HepG2 (cell line): ENCODE data around the gene BICRAL. TPM values are rescaled to one million over a fixed set of nuclear protein-coding genes. Genes with fewer than 3 reads are reported as not detected.

Experiments used
- ATAC-seq: fragments of 200-7000 bp; cut with Tn5 transposase; 3 replicates; pipeline ENCODE4 v1.9.1; 2020; ENCODE audit warnings: mild to moderate bottlenecking, moderate library complexity
- BruUV-seq: library from RNA; stranded (reverse); fragments of 400-500 nt; replicated peaks from 2 replicates; lab custom pipeline; 2021; lab: Mats Ljungman, UMichigan
- CTCF ChIA-PET: fragments of 300-600 bp; formaldehyde crosslinking; extraction: SDS; loops from one replicate; lab custom pipeline; 2021; ENCODE audit warnings: low total read pairs, inconsistent platforms, low intra/inter-chr PET ratio; lab: Yijun Ruan, JAX
- POLR2A ChIA-PET: fragments of 350-600 bp; sonication (Branson Sonifier 250); formaldehyde crosslinking; loops from one replicate; lab custom pipeline; 2020; ENCODE audit warnings: antibody characterized with exemption, inconsistent platforms; lab: Yijun Ruan, JAX
- DNase-seq: peaks from one replicate; pipeline ENCODE4 v3.0.0-alpha.2; 2015; ENCODE audit warnings: low spot score
- FAIRE-seq: peaks from 3 replicates; lab custom pipeline; 2011; peaks lifted over from hg19 to GRCh38; lab: Jason Lieb, UNC
- H2AFZ ChIP-seq: one replicate; pipeline ENCODE4 v1.6.1; 2011; ENCODE audit warnings: low read length, inconsistent platforms
- H3K27ac ChIP-seq: fragments of 300-600 bp; 3 replicates; pipeline ENCODE4 v1.8.0; 2011; ENCODE audit warnings: mixed run types, mild to moderate bottlenecking, mixed read lengths, low read length, inconsistent platforms; ENCODE audit not compliant: insufficient read depth; ENCODE audit errors: extremely low read length
- H3K27me3 ChIP-seq, 2 experiments: fragments of 200-600 bp in 1 of 2; 2 replicates in 1 of 2; 3 replicates in 1 of 2; pipeline versions ENCODE4 v1.6.0 to v1.8.0; 2011; ENCODE audit warnings: low read length in 2 of 2, mild to moderate bottlenecking in 2 of 2, moderate library complexity in 2 of 2, inconsistent platforms in 1 of 2; ENCODE audit not compliant: insufficient read depth in 2 of 2, control insufficient read depth in 1 of 2
- H3K36me3 ChIP-seq, 2 experiments: fragments of 200-600 bp in 1 of 2; replicated peaks in 1 of 2; 2 replicates in 1 of 2; 3 replicates in 1 of 2; pipeline versions ENCODE4 v1.5.1 to v1.8.0; 2011; ENCODE audit warnings: low read length in 2 of 2, inconsistent platforms in 1 of 2; ENCODE audit not compliant: insufficient read depth in 2 of 2, control insufficient read depth in 1 of 2
- H3K4me1 ChIP-seq: 2 replicates; pipeline ENCODE4 v1.5.1; 2012; ENCODE audit warnings: low read length, inconsistent platforms; ENCODE audit not compliant: insufficient read depth
- H3K4me2 ChIP-seq: 2 replicates; pipeline ENCODE4 v1.6.0; 2011; ENCODE audit warnings: low read depth, low read length, inconsistent platforms
- H3K4me3 ChIP-seq, 3 experiments: fragments of 200-600 bp in 1 of 3; sonication (generic), shearing (Covaris generic) in 1 of 3; replicated peaks in 1 of 3; 2 replicates each; pipeline ENCODE4 v1.5.1; 2011 to 2016; ENCODE audit warnings: low read length in 3 of 3, inconsistent platforms in 2 of 3, low read depth in 2 of 3, mild to moderate bottlenecking in 2 of 3, control low read depth in 1 of 3, mixed read lengths in 1 of 3; ENCODE audit not compliant: insufficient read depth in 1 of 3
- H3K79me2 ChIP-seq: one replicate; pipeline ENCODE4 v1.6.1; 2011; ENCODE audit warnings: low read length, inconsistent platforms; ENCODE audit not compliant: insufficient read depth
- H3K9ac ChIP-seq: 2 replicates; pipeline ENCODE4 v1.6.0; 2011; ENCODE audit warnings: mild to moderate bottlenecking, low read depth, low read length, inconsistent platforms; ENCODE audit not compliant: insufficient read depth
- H3K9me3 ChIP-seq: 2 replicates; pipeline ENCODE4 v1.5.1; 2012; ENCODE audit warnings: mild to moderate bottlenecking, low read length
- H4K20me1 ChIP-seq: 2 replicates; pipeline ENCODE4 v1.6.0; 2011; ENCODE audit warnings: inconsistent platforms, mild to moderate bottlenecking, low read length, moderate library complexity; ENCODE audit not compliant: insufficient read depth
- CEBPG ChIP-seq: IDR thresholded peaks from 2 replicates; pipeline ENCODE4 v1.6.1; 2016
- FOXP1 ChIP-seq, 2 experiments: fragments of 450-650 bp in 1 of 2; IDR thresholded peaks; 2 replicates each; pipeline ENCODE4 v1.6.1; 2017 to 2018; ENCODE audit warnings: antibody characterized with exemption in 1 of 2
- HOXA9 ChIP-seq: sonication (generic); formaldehyde crosslinking; IDR thresholded peaks from 2 replicates; pipeline ENCODE4 v1.8.1; 2022; ENCODE audit warnings: missing genetic modification reagents, mild to moderate bottlenecking, moderate library complexity, borderline replicate concordance
- NR2F6 ChIP-seq, 2 experiments: IDR thresholded peaks; 2 replicates each; pipeline ENCODE4 v1.6.1; 2016; ENCODE audit warnings: antibody characterized with exemption in 1 of 2, mild to moderate bottlenecking in 1 of 2
- SIN3A ChIP-seq: IDR thresholded peaks from 2 replicates; pipeline ENCODE4 v1.6.1; 2011; ENCODE audit warnings: low read depth, mild to moderate bottlenecking, control low read depth, low read length, borderline replicate concordance
- SOX13 ChIP-seq, 3 experiments: fragments of 450-650 bp in 1 of 3; sonication (generic) in 1 of 3; formaldehyde crosslinking in 1 of 3; IDR thresholded peaks in 2 of 3; conservative IDR thresholded peaks in 1 of 3; 2 replicates each; pipeline versions ENCODE4 v1.5.0 to v1.6.1; 2016 to 2020; ENCODE audit warnings: antibody characterized with exemption in 1 of 3, mild to moderate bottlenecking in 1 of 3, missing compliant biosample characterization in 1 of 3, missing genetic modification reagents in 1 of 3, moderate library complexity in 1 of 3
- ZBED4 ChIP-seq: sonication (generic); formaldehyde crosslinking; IDR thresholded peaks from 2 replicates; pipeline ENCODE4 v1.4.0; 2020; ENCODE audit warnings: missing genetic modification reagents, borderline replicate concordance
- ZNF574 ChIP-seq: sonication (generic); formaldehyde crosslinking; IDR thresholded peaks from 2 replicates; pipeline ENCODE4 v1.4.0; 2020; ENCODE audit warnings: missing genetic modification reagents
- WGBS: methylation state at CpG from one replicate; pipeline ENCODE4 v1.1.6; 2017; ENCODE audit warnings: low lambda C conversion rate; 5-methylcytosine and 5-hydroxymethylcytosine counted together
- in situ Hi-C: cut with HindIII; loops from 2 replicates; pipeline ENCODE4 v1.10.0; 2017; ENCODE audit warnings: low pct_unique_long_range_greater_than_20kb; ENCODE audit not compliant: extremely low pct_ligation_motif_present
- intact Hi-C: fragments of 100-400 bp; cut with micrococcal nuclease; formaldehyde crosslinking; loops from one replicate; pipeline ENCODE4 v1.10.0; 2022; ENCODE audit not compliant: unreplicated experiment
- polyA plus RNA-seq, 8 experiments: library from polyadenylated mRNA; depleted of rRNA in 3 of 8; stranded (reverse) in 7 of 8; unstranded in 1 of 8; fragments of >200 nt; fragmentation: Illumina TruSeq in 4 of 8; extraction: Trizol in 4 of 8; gene quantifications; 2 replicates each; pipeline versions ENCODE4 v1.2.1 to v1.2.3, GENCODE V29; 2011 to 2016; ENCODE audit warnings: low read depth in 4 of 8, missing spikeins in 1 of 8, mixed read lengths in 1 of 8; ENCODE audit not compliant: insufficient read depth in 1 of 8
- total RNA-seq, 5 experiments: library from RNA; depleted of rRNA; stranded (reverse); fragments of >200 nt; fragmentation: Illumina TruSeq; extraction: Trizol; gene quantifications; 2 replicates each; pipeline ENCODE4 v1.2.3, GENCODE V29; 2016; ENCODE audit warnings: low read depth in 1 of 5
- TF ChIP-seq, protein P1 (sequence below): sonication (generic); formaldehyde crosslinking; IDR thresholded peaks from 2 replicates; pipeline ENCODE4 v1.5.0; 2020; ENCODE audit warnings: mild to moderate bottlenecking, missing genetic modification reagents, borderline replicate concordance

BICRAL gene
- total and polyA plus RNA-seq, 2 of the 13 experiments (the other 11 are each of a cell fraction or from before 2014, with no cell fraction given): 5.0 to 13.5 TPM

- H3K4me3 ChIP-seq: peak overlapping the region; percentile 48 to 71 (median 63)
- DNase-seq (peak; percentile 92), FAIRE-seq (peak; percentile 85), ATAC-seq (peak; percentile 94)
- in situ Hi-C loops (loop anchor here (5.0 kb wide), 1 partner anchor 241 kb away; no protein-coding TSS in a partner anchor), intact Hi-C loops (loop anchor here (1.0 to 5.0 kb wide), 5 partner anchors 36 to 242 kb away; partner anchors contain the start of genes GNMT and PEX6)
- no peaks in the 10 kb centered on the region for H4K20me1 ChIP-seq
- no TSS peak for BruUV-seq
- H3K9me3 ChIP-seq: no peaks in the 10 kb centered on the region
- peak overlapping the region; percentile 58; the same call in 1 of the 2 replicates for H3K9ac ChIP-seq
- ChIA-PET CTCF (interaction anchor here (0.8 to 2.6 kb wide), 5 partner anchors 41 to 242 kb away, joined by 3 to 19 read pairs (median 4); no protein-coding TSS in a partner anchor), POLR2A (interaction anchor here (1.1 to 1.6 kb wide), 7 partner anchors 28 to 242 kb away, joined by 4 to 16 read pairs (median 7); partner anchors contain the start of genes CNPY3, KLHDC3, MEA1 and PEX6)
- H2AFZ ChIP-seq: peak overlapping the region; percentile 66
- no peaks in the 10 kb centered on the region for H3K36me3 ChIP-seq
- no peaks in the 10 kb centered on the region for H3K27me3 ChIP-seq
- H3K4me2 ChIP-seq: peak overlapping the region; percentile 85
- WGBS: 1% methylated on average over 11 of the region's 11 CpGs
- H3K79me2 ChIP-seq: no peaks in the 10 kb centered on the region
- H3K27ac ChIP-seq: no peak overlapping the region
- H3K4me1 ChIP-seq: peaks cover 38% of the 10 kb centered on the region
- TF ChIP-seq, protein P1, sequence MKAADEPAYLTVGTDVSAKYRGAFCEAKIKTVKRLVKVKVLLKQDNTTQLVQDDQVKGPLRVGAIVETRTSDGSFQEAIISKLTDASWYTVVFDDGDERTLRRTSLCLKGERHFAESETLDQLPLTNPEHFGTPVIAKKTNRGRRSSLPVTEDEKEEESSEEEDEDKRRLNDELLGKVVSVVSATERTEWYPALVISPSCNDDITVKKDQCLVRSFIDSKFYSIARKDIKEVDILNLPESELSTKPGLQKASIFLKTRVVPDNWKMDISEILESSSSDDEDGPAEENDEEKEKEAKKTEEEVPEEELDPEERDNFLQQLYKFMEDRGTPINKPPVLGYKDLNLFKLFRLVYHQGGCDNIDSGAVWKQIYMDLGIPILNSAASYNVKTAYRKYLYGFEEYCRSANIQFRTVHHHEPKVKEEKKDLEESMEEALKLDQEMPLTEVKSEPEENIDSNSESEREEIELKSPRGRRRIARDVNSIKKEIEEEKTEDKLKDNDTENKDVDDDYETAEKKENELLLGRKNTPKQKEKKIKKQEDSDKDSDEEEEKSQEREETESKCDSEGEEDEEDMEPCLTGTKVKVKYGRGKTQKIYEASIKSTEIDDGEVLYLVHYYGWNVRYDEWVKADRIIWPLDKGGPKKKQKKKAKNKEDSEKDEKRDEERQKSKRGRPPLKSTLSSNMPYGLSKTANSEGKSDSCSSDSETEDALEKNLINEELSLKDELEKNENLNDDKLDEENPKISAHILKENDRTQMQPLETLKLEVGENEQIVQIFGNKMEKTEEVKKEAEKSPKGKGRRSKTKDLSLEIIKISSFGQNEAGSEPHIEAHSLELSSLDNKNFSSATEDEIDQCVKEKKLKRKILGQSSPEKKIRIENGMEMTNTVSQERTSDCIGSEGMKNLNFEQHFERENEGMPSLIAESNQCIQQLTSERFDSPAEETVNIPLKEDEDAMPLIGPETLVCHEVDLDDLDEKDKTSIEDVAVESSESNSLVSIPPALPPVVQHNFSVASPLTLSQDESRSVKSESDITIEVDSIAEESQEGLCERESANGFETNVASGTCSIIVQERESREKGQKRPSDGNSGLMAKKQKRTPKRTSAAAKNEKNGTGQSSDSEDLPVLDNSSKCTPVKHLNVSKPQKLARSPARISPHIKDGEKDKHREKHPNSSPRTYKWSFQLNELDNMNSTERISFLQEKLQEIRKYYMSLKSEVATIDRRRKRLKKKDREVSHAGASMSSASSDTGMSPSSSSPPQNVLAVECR (CRISPR knock-in tag): peak; percentile 53; the same call in 1 of the 2 replicates
- peak; percentile 47; the same call in 1 of the 2 replicates for TF ChIP-seq CEBPG (CRISPR knock-in tag)
- 0 out of 2 replicates have a peak, but pooled peaks have one; percentile 18 for TF ChIP-seq NR2F6 (IDR thresholded peaks at IDR 0.05)
- TF ChIP-seq NR2F6 (CRISPR knock-in tag; IDR thresholded peaks at IDR 0.05): peak; percentile 69; the same call in 1 of the 2 replicates
- 0 out of 2 replicates have a peak, but pooled peaks have one; percentile 27 for TF ChIP-seq ZBED4 (CRISPR knock-in tag)
- TF ChIP-seq HOXA9 (CRISPR knock-in tag): no peak
- TF ChIP-seq FOXP1 (IDR thresholded peaks at IDR 0.05): no peak
- peak; percentile 61; the same call in 1 of the 2 replicates for TF ChIP-seq FOXP1 (CRISPR knock-in tag; IDR thresholded peaks at IDR 0.05)
- peak; percentile 52; the same call in 1 of the 2 replicates for TF ChIP-seq ZNF574 (CRISPR knock-in tag)
- no peak for TF ChIP-seq SOX13 (IDR thresholded peaks at IDR 0.05)
- TF ChIP-seq SOX13 (CRISPR knock-in tag; conservative IDR thresholded peaks at IDR 0.05 in 1 of 2, IDR thresholded peaks at IDR 0.05 in 1 of 2): peak in 1 of 2 experiments; percentile 32; a peak in 1 of 4 replicates
- peak; percentile 54; the same call in 1 of the 2 replicates for TF ChIP-seq SIN3A
Measured at GRCh38 chr6:42901538-42901957, 119.7 kb downstream of the BICRAL start.
